HG02970 (cell line): ENCODE measurements around the gene ZFAND3.
"Not testable (repeated sequence)": the region's sequence is repeated elsewhere in the genome, so short reads cannot be mapped to it uniquely, and the experiment has no call there.

Experiments
- ATAC-seq: cut with Tn5 transposase; IDR thresholded peaks from one replicate; pipeline ENCODE4 v1.9.1; 2021; ENCODE audit warnings: mild to moderate bottlenecking, moderate library complexity, moderate number of reproducible peaks; ENCODE audit not compliant: unreplicated experiment, low FRiP score

The ZFAND3 gene

GRCh38 chr6:37926661-37927060 is 107.1 kb downstream of the ZFAND3 start:
- no peak for ATAC-seq

- ATAC-seq, result no peak
Measured at GRCh38 chr6:37928217-37928616, 108.7 kb downstream of the ZFAND3 start.

- ATAC-seq, result no peak
Measured at GRCh38 chr6:37930288-37930971, 110.9 kb downstream of the ZFAND3 start.

- ATAC-seq, result no peak
Measured at GRCh38 chr6:37931066-37931465, 111.5 kb downstream of the ZFAND3 start.

GRCh38 chr6:37934276-37934675 is 114.7 kb downstream of the ZFAND3 start:
- no peak for ATAC-seq

- no peak for ATAC-seq
Measured at GRCh38 chr6:37936150-37936549, 116.6 kb downstream of the ZFAND3 start.

GRCh38 chr6:37936906-37937305 is 117.4 kb downstream of the ZFAND3 start:
- no peak for ATAC-seq

- ATAC-seq, result no peak
Measured at GRCh38 chr6:37938909-37939308, 119.4 kb downstream of the ZFAND3 start.

- ATAC-seq, result no peak
Measured at GRCh38 chr6:37940074-37940847, 120.7 kb downstream of the ZFAND3 start.

- ATAC-seq, result no peak
Measured at GRCh38 chr6:37941871-37942270, 122.3 kb downstream of the ZFAND3 start.

GRCh38 chr6:37942606-37943376 is 123.3 kb downstream of the ZFAND3 start:
- no peak for ATAC-seq

- ATAC-seq, result no peak
Measured at GRCh38 chr6:37943436-37944058, 124.0 kb downstream of the ZFAND3 start.

- no peak for ATAC-seq
Measured at GRCh38 chr6:37946057-37946456, 126.5 kb downstream of the ZFAND3 start.

- ATAC-seq, result no peak
Measured at GRCh38 chr6:37947468-37947867, 127.9 kb downstream of the ZFAND3 start.

- ATAC-seq, result not testable (repeated sequence)
Measured at GRCh38 chr6:37948584-37948983, 129.1 kb downstream of the ZFAND3 start.

- ATAC-seq, result no peak
Measured at GRCh38 chr6:37952027-37952426, 132.5 kb downstream of the ZFAND3 start.

- no peak for ATAC-seq
Measured at GRCh38 chr6:37954791-37955190, 135.3 kb downstream of the ZFAND3 start.

GRCh38 chr6:37956711-37957275 is 137.3 kb downstream of the ZFAND3 start:
- ATAC-seq, result no peak

GRCh38 chr6:37959061-37959460 is 139.5 kb downstream of the ZFAND3 start:
- ATAC-seq, result no peak

- ATAC-seq, result no peak
Measured at GRCh38 chr6:37960139-37960935, 140.8 kb downstream of the ZFAND3 start.
